Suppressor macrophage treated with lipopolysaccharide for 1 hour (primary cell): ENCODE measurements around the gene TRABD2A.
"Not testable (repeated sequence)": the region's sequence is repeated elsewhere in the genome, so short reads cannot be mapped to it uniquely, and the experiment has no call there.

Experiments used
- DNase-seq, 3 donors: peaks; one replicate each; pipeline ENCODE4 v3.0.0-alpha.2; 2020 to 2022

The TRABD2A gene

DNA sequence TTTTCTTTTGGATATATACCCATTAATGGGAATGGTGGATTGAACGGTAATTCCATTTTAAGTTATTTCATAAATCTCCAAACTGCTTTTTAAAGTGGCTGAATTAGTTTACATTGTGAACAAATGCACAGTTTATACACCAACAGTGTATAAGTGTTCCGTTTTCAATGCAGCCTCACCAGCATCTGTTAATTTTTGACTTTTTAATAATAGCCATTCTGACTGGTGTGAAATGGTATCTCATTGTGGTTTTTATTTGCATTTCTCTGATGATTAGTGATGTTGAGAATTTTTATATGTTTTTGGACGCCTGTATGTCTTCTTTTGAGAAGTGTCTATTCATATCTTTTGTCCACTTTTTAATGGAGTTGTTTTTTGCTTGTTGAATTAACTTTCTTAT lies 107.3 kb downstream of the TRABD2A start:
- not testable (repeated sequence) for DNase-seq
